MM.1S (cell line): ENCODE data around the gene PTPRB.

Source experiments
- CTCF ChIP-seq: fragments of 300-600 bp; sonication (generic); IDR thresholded peaks from 2 replicates; pipeline ENCODE4 v1.5.1; 2016; ENCODE audit warnings: antibody characterized with exemption, low read length, mixed read lengths
- EZH2 ChIP-seq: fragments of 300-600 bp; sonication (generic); optimal IDR thresholded peaks from 2 replicates; pipeline ENCODE3; 2017; ENCODE audit warnings: low read depth, mild to moderate bottlenecking, antibody characterized with exemption, low read length, mixed read lengths
- EZH2phosphoT487 ChIP-seq: fragments of 300-600 bp; sonication (generic); IDR thresholded peaks from 2 replicates; pipeline ENCODE4 v1.6.1; 2018; ENCODE audit warnings: antibody characterized with exemption, low read length

- TF ChIP-seq CTCF = no peak
- no peak for TF ChIP-seq EZH2
- TF ChIP-seq EZH2phosphoT487 = no peak
Measured at GRCh38 chr12:70543444-70543843, 93.8 kb downstream of the PTPRB start.
